Measurements from ENCODE around the gene ZNF598.

Gene ZNF598

DNA sequence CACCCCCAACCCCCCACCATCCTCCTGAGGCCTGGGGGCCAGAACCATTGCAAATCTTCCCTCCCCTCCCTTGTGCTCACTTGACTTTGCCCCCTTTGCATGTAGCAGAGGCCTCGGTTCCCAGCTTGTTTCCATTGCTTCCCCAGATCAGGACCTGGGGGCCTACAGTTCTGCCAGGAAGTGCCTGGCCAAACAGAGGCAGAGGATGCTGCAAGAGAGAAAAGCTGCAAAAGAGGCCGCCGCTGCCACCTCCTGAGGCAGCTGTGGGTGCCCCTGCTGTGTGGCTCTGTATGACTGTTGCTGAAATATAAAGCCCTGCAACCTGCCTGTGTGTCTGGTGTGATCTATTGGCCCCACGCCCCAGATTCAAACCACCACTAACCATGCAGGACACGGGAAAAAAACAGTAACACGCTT is 48.0 kb downstream of the ZNF598 start (continued):
- TF ChIP-seq, protein P1, sequence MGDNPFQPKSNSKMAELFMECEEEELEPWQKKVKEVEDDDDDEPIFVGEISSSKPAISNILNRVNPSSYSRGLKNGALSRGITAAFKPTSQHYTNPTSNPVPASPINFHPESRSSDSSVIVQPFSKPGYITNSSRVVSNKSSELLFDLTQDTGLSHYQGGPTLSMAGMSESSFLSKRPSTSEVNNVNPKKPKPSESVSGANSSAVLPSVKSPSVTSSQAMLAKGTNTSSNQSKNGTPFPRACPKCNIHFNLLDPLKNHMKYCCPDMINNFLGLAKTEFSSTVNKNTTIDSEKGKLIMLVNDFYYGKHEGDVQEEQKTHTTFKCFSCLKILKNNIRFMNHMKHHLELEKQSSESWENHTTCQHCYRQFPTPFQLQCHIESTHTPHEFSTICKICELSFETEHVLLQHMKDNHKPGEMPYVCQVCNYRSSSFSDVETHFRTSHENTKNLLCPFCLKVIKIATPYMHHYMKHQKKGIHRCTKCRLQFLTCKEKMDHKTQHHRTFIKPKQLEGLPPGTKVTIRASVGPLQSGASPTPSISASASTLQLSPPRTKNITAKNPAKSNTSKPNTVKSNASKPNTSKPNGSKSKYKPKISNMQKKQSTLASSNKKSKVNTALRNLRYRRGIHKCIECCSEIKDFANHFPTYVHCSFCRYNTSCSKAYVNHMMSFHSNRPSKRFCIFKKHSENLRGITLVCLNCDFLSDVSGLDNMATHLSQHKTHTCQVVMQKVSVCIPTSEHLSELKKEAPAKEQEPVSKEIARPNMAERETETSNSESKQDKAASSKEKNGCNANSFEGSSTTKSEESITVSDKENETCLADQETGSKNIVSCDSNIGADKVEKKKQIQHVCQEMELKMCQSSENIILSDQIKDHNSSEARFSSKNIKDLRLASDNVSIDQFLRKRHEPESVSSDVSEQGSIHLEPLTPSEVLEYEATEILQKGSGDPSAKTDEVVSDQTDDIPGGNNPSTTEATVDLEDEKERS (tag by site-specific recombination; IDR thresholded peaks at IDR 0.05): no peak
- TF ChIP-seq ZBTB20 (tag by site-specific recombination; IDR thresholded peaks at IDR 0.05) (peak; percentile 78), WT1 (tag by site-specific recombination; IDR thresholded peaks at IDR 0.05) (no peak), ZNF624 (tag by site-specific recombination; IDR thresholded peaks at IDR 0.05) (no peak), ZNF350 (tag by site-specific recombination; IDR thresholded peaks at IDR 0.05) (no peak), ZNF211 (tag by site-specific recombination; IDR thresholded peaks at IDR 0.05; ENCODE audit: low read depth) (no peak), ZNF654 (tag by site-specific recombination; IDR thresholded peaks at IDR 0.05; ENCODE audit: low read depth) (no peak), ZNF175 (tag by site-specific recombination; IDR thresholded peaks at IDR 0.05) (no peak), ZIC2 (tag by site-specific recombination; IDR thresholded peaks at IDR 0.05) (peak; percentile 87), ZNF114 (tag by site-specific recombination; IDR thresholded peaks at IDR 0.05) (no peak), ZNF10 (tag by site-specific recombination; IDR thresholded peaks at IDR 0.05) (peak; percentile 46), KLF1 (tag by site-specific recombination; IDR thresholded peaks at IDR 0.05) (no peak), ZFP37 (tag by site-specific recombination; IDR thresholded peaks at IDR 0.05) (no peak), GLI4 (tag by site-specific recombination; IDR thresholded peaks at IDR 0.05) (no peak), ZNF670 (tag by site-specific recombination; IDR thresholded peaks at IDR 0.05; ENCODE audit: low read depth) (no peak), ZNF292 (tag by site-specific recombination; IDR thresholded peaks at IDR 0.05; ENCODE audit: borderline replicate concordance, low read depth) (no peak), GFI1B (tag by site-specific recombination; IDR thresholded peaks at IDR 0.05) (no peak), ZFP69B (tag by site-specific recombination; IDR thresholded peaks at IDR 0.05) (no peak), ZNF501 (tag by site-specific recombination; IDR thresholded peaks at IDR 0.05) (no peak), ZNF146 (tag by site-specific recombination; IDR thresholded peaks at IDR 0.05) (no peak), ZNF416 (tag by site-specific recombination; IDR thresholded peaks at IDR 0.05) (no peak), ZNF560 (tag by site-specific recombination; IDR thresholded peaks at IDR 0.05; ENCODE audit: borderline replicate concordance) (no peak), SCRT2 (tag by site-specific recombination; IDR thresholded peaks at IDR 0.05) (no peak), ZNF623 (tag by site-specific recombination; IDR thresholded peaks at IDR 0.05) (no peak), ZFHX2 (tag by site-specific recombination; conservative IDR thresholded peaks at IDR 0.05) (no peak), MZF1 (tag by site-specific recombination; IDR thresholded peaks at IDR 0.05; ENCODE audit: borderline replicate concordance) (peak; percentile 28; the same call in 1 of the 2 replicates), SCRT1 (tag by site-specific recombination; IDR thresholded peaks at IDR 0.05; ENCODE audit: borderline replicate concordance) (no peak), KLF10 (tag by site-specific recombination; IDR thresholded peaks at IDR 0.05) (peak; percentile 61; the same call in 1 of the 2 replicates), GLIS2 (tag by site-specific recombination; IDR thresholded peaks at IDR 0.05) (peak; percentile 46), GLIS1 (tag by site-specific recombination; IDR thresholded peaks at IDR 0.05) (peak; percentile 38)
- TF ChIP-seq, protein P2, sequence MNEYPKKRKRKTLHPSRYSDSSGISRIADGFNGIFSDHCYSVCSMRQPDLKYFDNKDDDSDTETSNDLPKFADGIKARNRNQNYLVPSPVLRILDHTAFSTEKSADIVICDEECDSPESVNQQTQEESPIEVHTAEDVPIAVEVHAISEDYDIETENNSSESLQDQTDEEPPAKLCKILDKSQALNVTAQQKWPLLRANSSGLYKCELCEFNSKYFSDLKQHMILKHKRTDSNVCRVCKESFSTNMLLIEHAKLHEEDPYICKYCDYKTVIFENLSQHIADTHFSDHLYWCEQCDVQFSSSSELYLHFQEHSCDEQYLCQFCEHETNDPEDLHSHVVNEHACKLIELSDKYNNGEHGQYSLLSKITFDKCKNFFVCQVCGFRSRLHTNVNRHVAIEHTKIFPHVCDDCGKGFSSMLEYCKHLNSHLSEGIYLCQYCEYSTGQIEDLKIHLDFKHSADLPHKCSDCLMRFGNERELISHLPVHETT (tag by site-specific recombination; IDR thresholded peaks at IDR 0.05): no peak
- TF ChIP-seq, protein P3, sequence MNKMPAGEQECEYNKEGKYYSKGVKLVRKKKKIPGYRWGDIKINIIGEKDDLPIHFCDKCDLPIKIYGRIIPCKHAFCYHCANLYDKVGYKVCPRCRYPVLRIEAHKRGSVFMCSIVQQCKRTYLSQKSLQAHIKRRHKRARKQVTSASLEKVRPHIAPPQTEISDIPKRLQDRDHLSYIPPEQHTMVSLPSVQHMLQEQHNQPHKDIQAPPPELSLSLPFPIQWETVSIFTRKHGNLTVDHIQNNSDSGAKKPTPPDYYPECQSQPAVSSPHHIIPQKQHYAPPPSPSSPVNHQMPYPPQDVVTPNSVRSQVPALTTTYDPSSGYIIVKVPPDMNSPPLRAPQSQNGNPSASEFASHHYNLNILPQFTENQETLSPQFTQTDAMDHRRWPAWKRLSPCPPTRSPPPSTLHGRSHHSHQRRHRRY (tag by site-specific recombination; IDR thresholded peaks at IDR 0.05): no peak
- TF ChIP-seq, protein P4, sequence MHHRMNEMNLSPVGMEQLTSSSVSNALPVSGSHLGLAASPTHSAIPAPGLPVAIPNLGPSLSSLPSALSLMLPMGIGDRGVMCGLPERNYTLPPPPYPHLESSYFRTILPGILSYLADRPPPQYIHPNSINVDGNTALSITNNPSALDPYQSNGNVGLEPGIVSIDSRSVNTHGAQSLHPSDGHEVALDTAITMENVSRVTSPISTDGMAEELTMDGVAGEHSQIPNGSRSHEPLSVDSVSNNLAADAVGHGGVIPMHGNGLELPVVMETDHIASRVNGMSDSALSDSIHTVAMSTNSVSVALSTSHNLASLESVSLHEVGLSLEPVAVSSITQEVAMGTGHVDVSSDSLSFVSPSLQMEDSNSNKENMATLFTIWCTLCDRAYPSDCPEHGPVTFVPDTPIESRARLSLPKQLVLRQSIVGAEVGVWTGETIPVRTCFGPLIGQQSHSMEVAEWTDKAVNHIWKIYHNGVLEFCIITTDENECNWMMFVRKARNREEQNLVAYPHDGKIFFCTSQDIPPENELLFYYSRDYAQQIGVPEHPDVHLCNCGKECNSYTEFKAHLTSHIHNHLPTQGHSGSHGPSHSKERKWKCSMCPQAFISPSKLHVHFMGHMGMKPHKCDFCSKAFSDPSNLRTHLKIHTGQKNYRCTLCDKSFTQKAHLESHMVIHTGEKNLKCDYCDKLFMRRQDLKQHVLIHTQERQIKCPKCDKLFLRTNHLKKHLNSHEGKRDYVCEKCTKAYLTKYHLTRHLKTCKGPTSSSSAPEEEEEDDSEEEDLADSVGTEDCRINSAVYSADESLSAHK (tag by site-specific recombination; IDR thresholded peaks at IDR 0.05): no peak
- TF ChIP-seq, protein P5, sequence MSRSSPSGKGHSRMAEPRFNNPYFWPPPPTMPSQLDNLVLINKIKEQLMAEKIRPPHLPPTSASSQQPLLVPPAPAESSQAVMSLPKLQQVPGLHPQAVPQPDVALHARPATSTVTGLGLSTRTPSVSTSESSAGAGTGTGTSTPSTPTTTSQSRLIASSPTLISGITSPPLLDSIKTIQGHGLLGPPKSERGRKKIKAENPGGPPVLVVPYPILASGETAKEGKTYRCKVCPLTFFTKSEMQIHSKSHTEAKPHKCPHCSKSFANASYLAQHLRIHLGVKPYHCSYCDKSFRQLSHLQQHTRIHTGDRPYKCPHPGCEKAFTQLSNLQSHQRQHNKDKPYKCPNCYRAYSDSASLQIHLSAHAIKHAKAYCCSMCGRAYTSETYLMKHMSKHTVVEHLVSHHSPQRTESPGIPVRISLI (tag by site-specific recombination; IDR thresholded peaks at IDR 0.05): no peak
